Transverse colon (tissue), 4 donors: ENCODE measurements around the gene PLD4. TPM values are rescaled to one million over a fixed set of nuclear protein-coding genes. Genes with fewer than 3 reads are reported as not detected.
A peak's percentile ranks its signal among the peaks of the same experiment; 100 is the strongest.

Experiments used
- DNase-seq: peaks from one replicate; pipeline ENCODE4 v3.0.0-alpha.2; 2019
- H3K27ac ChIP-seq, 4 donors: fragments of 200-600 bp; sonication (generic); 2 replicates each; pipeline ENCODE4 v1.5.1; 2016 to 2018; ENCODE audit warnings: inconsistent platforms in 4 of 4
- H3K27me3 ChIP-seq: fragments of 200-600 bp; sonication (generic); 2 replicates; pipeline ENCODE4 v1.5.1; 2017; ENCODE audit warnings: inconsistent platforms
- H3K36me3 ChIP-seq, 4 donors: fragments of 200-600 bp; sonication (generic); 2 replicates each; pipeline ENCODE4 v1.5.1; 2017 to 2019; ENCODE audit warnings: inconsistent platforms in 4 of 4
- H3K4me1 ChIP-seq, 4 donors: fragments of 200-600 bp; sonication (generic); 2 replicates each; pipeline ENCODE4 v1.5.1; 2017 to 2020; ENCODE audit warnings: inconsistent platforms in 4 of 4
- H3K4me3 ChIP-seq, 4 donors: fragments of 200-600 bp; sonication (generic); 1 replicate in 1 of 4; 2 replicates in 3 of 4; pipeline versions ENCODE4 v1.5.1 to v1.6.1; 2017 to 2019; ENCODE audit warnings: inconsistent platforms in 4 of 4
- H3K9me3 ChIP-seq, 2 donors: fragments of 200-600 bp; sonication (generic); 2 replicates each; pipeline ENCODE4 v1.5.1; 2017 to 2019; ENCODE audit warnings: inconsistent platforms in 2 of 2
- EP300 ChIP-seq: sonication (generic); formaldehyde crosslinking; IDR thresholded peaks from one replicate; pipeline ENCODE4 v1.6.1; 2017; ENCODE audit warnings: antibody characterized with exemption, low read depth
- POLR2A ChIP-seq: fragments of 450-650 bp; IDR thresholded peaks from one replicate; pipeline ENCODE4 v1.6.1; 2016; ENCODE audit warnings: antibody characterized with exemption, mild to moderate bottlenecking, moderate library complexity
- POLR2AphosphoS5 ChIP-seq, 3 donors: sonication (generic); formaldehyde crosslinking; IDR thresholded peaks; one replicate each; pipeline ENCODE4 v1.6.1; 2016; ENCODE audit warnings: antibody characterized with exemption in 3 of 3
- WGBS, 2 donors: methylation state at CpG; one replicate each; pipeline ENCODE4 v1.1.5; 2018; ENCODE audit warnings: low coverage in 1 of 2; 5-methylcytosine and 5-hydroxymethylcytosine counted together
- in situ Hi-C, 4 donors: fragments of 200-750 bp; cut with MboI; loops; one replicate each; pipeline versions ENCODE4 v1.15.0 to v1.15.1; 2017; ENCODE audit warnings: low sequenced_read_pairs in 3 of 4, low pct_ligation_motif_present in 1 of 4, low pct_unique_long_range_greater_than_20kb in 1 of 4
- intact Hi-C: fragments of 100-400 bp; cut with DNase I; formaldehyde crosslinking; loops from one replicate; pipeline ENCODE4 v1.15.1; 2023; ENCODE audit warnings: low total_unique reads
- total RNA-seq, 4 donors: library from RNA; depleted of rRNA; stranded (reverse); fragments of >200 nt; gene quantifications; one replicate each; pipeline ENCODE4 v1.1.0, GENCODE V29; 2016
- TF ChIP-seq, protein P1 (sequence below), 5 experiments: fragments of 200-600 bp in 3 of 5; fragments of 450-650 bp in 2 of 5; sonication (generic) in 3 of 5; IDR thresholded peaks; 1 replicate in 2 of 5; 2 replicates in 3 of 5; pipeline ENCODE4 v1.5.1; 2016 to 2017; ENCODE audit warnings: antibody characterized with exemption in 5 of 5, inconsistent platforms in 3 of 5, mild to moderate bottlenecking in 2 of 5, moderate library complexity in 1 of 5

Gene PLD4
- total RNA-seq, 4 donors from 2014 or later: 1.1 TPM; not detected in 2

DNA sequence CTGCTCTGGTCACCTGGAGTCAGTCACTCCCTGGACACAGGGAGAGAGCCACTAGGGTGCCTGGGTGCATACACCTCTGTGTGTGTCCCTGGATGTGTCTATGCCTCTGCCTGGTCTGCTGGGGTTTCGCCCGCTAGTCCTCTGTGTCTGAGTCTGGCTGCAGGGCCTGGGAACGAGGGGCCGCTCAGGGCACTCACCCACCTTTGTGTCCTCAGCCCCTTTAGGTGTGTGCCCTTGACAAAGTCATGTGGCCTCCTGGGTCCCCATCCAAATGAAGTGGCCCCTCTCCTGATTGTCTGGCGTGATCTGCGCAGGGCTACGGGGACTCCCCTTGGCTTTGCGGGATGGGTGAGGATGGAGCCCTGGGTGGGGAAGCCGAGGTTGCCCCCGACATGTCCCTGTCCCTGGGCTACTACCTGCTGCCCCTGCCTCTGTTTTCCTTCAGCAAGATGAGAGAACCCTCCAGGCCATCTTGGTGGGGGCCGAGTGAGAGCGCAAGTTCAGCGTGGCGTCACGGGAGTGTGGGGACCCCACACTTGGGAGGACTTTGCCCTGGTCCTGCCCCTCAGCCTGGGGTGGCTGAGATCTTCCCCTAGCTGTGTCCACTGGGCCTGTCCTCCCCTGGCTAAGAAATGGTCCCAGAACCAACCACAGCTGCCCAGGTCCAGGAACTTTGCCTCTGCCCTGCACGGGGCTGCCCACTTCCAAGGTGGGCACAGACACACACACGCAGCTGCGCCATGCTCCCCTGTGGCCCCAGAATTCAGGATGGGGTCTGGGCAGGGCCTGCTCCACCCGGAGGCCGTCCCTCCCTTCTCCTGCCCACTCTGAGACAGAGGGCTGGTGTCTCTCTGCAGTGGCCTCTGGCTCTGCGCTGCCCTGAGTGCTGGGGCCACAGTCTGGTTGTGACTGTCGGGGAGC is 56.2 kb downstream of the PLD4 start:
- TF ChIP-seq, protein P1, sequence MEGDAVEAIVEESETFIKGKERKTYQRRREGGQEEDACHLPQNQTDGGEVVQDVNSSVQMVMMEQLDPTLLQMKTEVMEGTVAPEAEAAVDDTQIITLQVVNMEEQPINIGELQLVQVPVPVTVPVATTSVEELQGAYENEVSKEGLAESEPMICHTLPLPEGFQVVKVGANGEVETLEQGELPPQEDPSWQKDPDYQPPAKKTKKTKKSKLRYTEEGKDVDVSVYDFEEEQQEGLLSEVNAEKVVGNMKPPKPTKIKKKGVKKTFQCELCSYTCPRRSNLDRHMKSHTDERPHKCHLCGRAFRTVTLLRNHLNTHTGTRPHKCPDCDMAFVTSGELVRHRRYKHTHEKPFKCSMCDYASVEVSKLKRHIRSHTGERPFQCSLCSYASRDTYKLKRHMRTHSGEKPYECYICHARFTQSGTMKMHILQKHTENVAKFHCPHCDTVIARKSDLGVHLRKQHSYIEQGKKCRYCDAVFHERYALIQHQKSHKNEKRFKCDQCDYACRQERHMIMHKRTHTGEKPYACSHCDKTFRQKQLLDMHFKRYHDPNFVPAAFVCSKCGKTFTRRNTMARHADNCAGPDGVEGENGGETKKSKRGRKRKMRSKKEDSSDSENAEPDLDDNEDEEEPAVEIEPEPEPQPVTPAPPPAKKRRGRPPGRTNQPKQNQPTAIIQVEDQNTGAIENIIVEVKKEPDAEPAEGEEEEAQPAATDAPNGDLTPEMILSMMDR (IDR thresholded peaks at IDR 0.05): no peak
- no peak for TF ChIP-seq EP300
- TF ChIP-seq POLR2A: no peak
- TF ChIP-seq POLR2AphosphoS5 (IDR thresholded peaks at IDR 0.05): no peak
- intact Hi-C loops (no loop called here), in situ Hi-C loops (no loop called here)
- WGBS, 2 donors: 80 to 97% methylated on average over 1 to 17 of the region's 22 CpGs
- Histone ChIP-seq H3K27me3 (peaks cover 29% of the 10 kb centered on the region), H3K27ac (peak overlapping the region in 2 of 4 donors; percentile 28 to 30), H3K4me1 (peaks cover 23 to 33% (median 28%) of the 10 kb centered on the region in 4 donors), H3K9me3 (no peaks in the 10 kb centered on the region), H3K4me3 (no peak overlapping the region), H3K36me3 (no peaks in the 10 kb centered on the region)
- DNase-seq: no peak

DNA sequence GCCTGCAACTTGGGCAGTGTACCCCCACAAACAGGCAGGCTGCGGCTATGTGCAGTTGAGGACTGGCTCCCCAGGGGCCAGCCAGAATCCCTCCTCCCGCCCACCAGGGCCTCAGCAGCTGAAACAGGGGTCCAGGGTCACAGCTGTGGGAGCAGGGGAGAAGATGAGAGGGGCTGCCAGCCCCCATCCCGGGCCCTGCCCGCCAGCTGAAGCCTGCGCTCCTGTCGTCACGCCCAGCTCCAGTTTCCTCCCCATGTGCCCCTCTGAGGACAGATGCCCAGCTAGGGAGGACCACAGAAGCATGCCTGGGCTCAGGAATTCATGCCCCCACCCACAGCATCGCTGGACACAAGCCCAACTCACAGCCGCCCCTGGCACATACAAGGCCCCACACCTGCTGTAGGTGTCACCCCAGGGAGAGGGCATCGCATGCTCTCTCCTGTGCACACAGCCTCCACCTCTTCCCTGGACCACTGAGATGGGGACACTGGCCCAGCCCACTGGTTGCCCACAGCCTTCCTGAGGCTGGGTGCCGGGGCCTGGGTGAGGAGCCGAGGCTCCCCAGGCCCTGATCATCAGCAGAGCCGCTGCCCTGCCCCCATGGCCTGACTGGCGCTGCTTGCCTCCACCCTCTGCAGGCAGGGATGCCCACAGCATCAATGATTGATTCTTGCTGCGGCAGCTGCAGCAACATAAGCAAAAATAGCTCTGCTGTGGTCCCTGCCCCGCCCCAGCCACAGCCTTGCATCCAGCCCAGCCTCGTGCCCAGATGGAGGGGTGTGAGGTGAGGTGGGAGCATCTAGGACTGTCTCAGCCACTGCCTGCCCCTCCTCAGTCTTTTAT is 57.2 kb downstream of the PLD4 start:
- intact Hi-C loops: no loop called here
- H3K4me1 ChIP-seq: peaks cover 21 to 31% (median 28%) of the 10 kb centered on the region in 4 donors

DNA sequence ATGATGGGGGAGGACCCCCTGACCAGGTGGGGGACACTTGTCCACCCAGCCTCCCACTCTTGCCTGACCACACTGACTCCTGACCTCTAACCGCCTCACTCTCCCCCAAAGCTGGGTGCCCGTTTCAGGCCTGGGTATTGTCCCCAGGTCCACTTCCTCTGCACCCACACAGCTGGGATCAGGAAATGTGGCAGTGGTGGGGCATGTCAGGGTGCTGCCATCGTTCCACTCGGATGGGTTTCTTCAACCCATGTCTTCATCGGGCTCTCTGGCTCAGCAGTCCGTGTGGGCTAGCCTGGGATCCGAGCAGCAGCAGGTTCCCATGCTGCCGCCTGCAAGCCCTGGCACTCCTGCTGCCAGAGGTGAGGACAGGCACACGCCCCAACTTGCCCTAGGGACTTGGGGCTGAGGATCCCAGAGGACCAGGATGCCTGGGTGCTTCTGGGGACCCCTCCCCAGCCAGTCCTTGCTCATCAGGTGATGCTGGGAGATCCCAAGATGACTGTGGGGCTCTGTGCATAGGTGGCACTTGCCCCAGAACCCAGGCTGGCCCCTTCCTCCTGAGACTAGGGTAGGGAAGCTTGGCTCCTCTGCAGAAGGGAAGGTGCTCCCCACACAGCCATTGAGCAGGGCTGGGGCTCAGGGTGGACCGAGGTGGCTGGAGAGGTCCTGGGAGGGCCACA is 58.0 kb downstream of the PLD4 start:
- TF ChIP-seq, protein P1 (IDR thresholded peaks at IDR 0.05): no peak
- TF ChIP-seq EP300 (no peak), POLR2AphosphoS5 (IDR thresholded peaks at IDR 0.05) (no peak), POLR2A (no peak)
- no peaks in the 10 kb centered on the region for H3K36me3 ChIP-seq
- no peaks in the 10 kb centered on the region for H3K9me3 ChIP-seq
- H3K27me3 ChIP-seq: peaks cover 14% of the 10 kb centered on the region
- in situ Hi-C loops (no loop called here), intact Hi-C loops (no loop called here)
- no peak overlapping the region for H3K4me3 ChIP-seq
- DNase-seq: no peak
- WGBS, 2 donors: 75% methylated on average over 9 of the region's 10 CpGs; no CpG with 5 or more reads in 1 of the 2 donors
- peaks cover 13 to 27% (median 22%) of the 10 kb centered on the region in 4 donors for H3K4me1 ChIP-seq
- H3K27ac ChIP-seq: no peak overlapping the region

More for the DNA sequence above, 57.2 kb downstream of the PLD4 start:
- no peaks in the 10 kb centered on the region for H3K36me3 ChIP-seq
- WGBS, 2 donors: 76% methylated on average over 16 of the region's 17 CpGs; no CpG with 5 or more reads in 1 of the 2 donors
- in situ Hi-C loops: no loop called here
- no peaks in the 10 kb centered on the region for H3K9me3 ChIP-seq
- peaks cover 22% of the 10 kb centered on the region for H3K27me3 ChIP-seq
- H3K4me3 ChIP-seq: no peak overlapping the region
- no peak overlapping the region for H3K27ac ChIP-seq
- no peak for DNase-seq
- TF ChIP-seq POLR2AphosphoS5 (IDR thresholded peaks at IDR 0.05): no peak
- TF ChIP-seq EP300: no peak
- TF ChIP-seq, protein P1 (IDR thresholded peaks at IDR 0.05): no peak
- no peak for TF ChIP-seq POLR2A

Other genes starting within 250 kb of the PLD4 start
- 100 to 1,000 TPM; 187 to 510 (median 205) TPM for gene INF2, start 235.3 kb upstream of the PLD4 start, total RNA-seq
- 10 to 100 TPM in 1 of 4 donors, 1 to 10 TPM in 2, not detected in 1; 4.4 to 11.3 (median 7.1) TPM for gene ADSS1, start 200.7 kb upstream of the PLD4 start, total RNA-seq
- 100 to 1,000 TPM; 189 to 397 (median 203) TPM for gene SIVA1, start 171.7 kb upstream of the PLD4 start, total RNA-seq
- 100 to 1,000 TPM in 3 of 4 donors, 10 to 100 TPM in 1; 85.4 to 310 (median 136) TPM for gene AKT1, start 129.1 kb upstream of the PLD4 start, total RNA-seq
- 10 to 100 TPM in 2 of 4 donors, 1 to 10 TPM in 2; 5.9 to 24.3 (median 11.7) TPM for gene ZBTB42, start 123.8 kb upstream of the PLD4 start, total RNA-seq
- 100 to 1,000 TPM in 2 of 4 donors, 10 to 100 TPM in 2; 56.0 to 195 (median 109) TPM for gene CEP170B, start 59.6 kb upstream of the PLD4 start, total RNA-seq
- gene AHNAK2, start 53.5 kb downstream of the PLD4 start, total RNA-seq: 10 to 100 TPM; 19.4 to 75.2 (median 28.5) TPM
- 1 to 10 TPM in 3 of 4 donors, under 1 TPM in 1; 0.40 to 6.7 (median 5.3) TPM for gene CLBA1, start 60.9 kb downstream of the PLD4 start, total RNA-seq
- 1 to 10 TPM in 3 of 4 donors, under 1 TPM in 1; 0.80 to 7.5 (median 4.5) TPM for gene CDCA4, start 96.2 kb downstream of the PLD4 start, total RNA-seq
- gene GPR132, start 140.6 kb downstream of the PLD4 start, total RNA-seq: 10 to 100 TPM in 1 of 4 donors, 1 to 10 TPM in 1, under 1 TPM in 2; 0.20 to 11.6 (median 2.1) TPM
- 10 to 100 TPM in 1 of 4 donors, 1 to 10 TPM in 3; 5.4 to 29.9 (median 6.6) TPM for gene JAG2, start 243.9 kb downstream of the PLD4 start, total RNA-seq